SK-N-SH treated with all-trans-retinoic acid at 6 μM for 48 hours (cell line): Measurements from ENCODE around the gene SIM1.

Experiments
- ARNTL ChIP-seq: fragments of 450-650 bp; formaldehyde crosslinking; IDR thresholded peaks from 2 replicates; pipeline ENCODE4 v1.5.0; 2020; ENCODE audit warnings: low read depth, mild to moderate bottlenecking, moderate library complexity, borderline replicate concordance
- BACH2 ChIP-seq: fragments of 250-450 bp; sonication (Bioruptor Pico); IDR thresholded peaks from 2 replicates; pipeline ENCODE4 v1.9.0; 2021; ENCODE audit warnings: mild to moderate bottlenecking, borderline replicate concordance
- CREB5 ChIP-seq: fragments of 250-450 bp; sonication (Bioruptor Pico); IDR thresholded peaks from 2 replicates; pipeline ENCODE4 v1.5.1; 2020; ENCODE audit warnings: low read depth, mild to moderate bottlenecking, moderate library complexity
- CSDC2 ChIP-seq: fragments of 250-450 bp; sonication (Bioruptor Pico); IDR thresholded peaks from 2 replicates; pipeline ENCODE4 v1.5.0; 2020; ENCODE audit warnings: mild to moderate bottlenecking, moderate library complexity
- ISL1 ChIP-seq: fragments of 250-450 bp; sonication (Bioruptor Pico); IDR thresholded peaks from 2 replicates; pipeline ENCODE4 v2.1.2; 2022; ENCODE audit warnings: mild to moderate bottlenecking, moderate library complexity
- OSR1 ChIP-seq: fragments of 250-450 bp; sonication (Bioruptor Pico); IDR thresholded peaks from 2 replicates; pipeline ENCODE4 v1.8.0; 2022; ENCODE audit warnings: moderate library complexity, mild to moderate bottlenecking, inconsistent platforms
- TOX ChIP-seq: fragments of 250-450 bp; sonication (Bioruptor Pico); IDR thresholded peaks from 2 replicates; pipeline ENCODE4 v1.8.0; 2021; ENCODE audit warnings: mild to moderate bottlenecking, moderate library complexity, borderline replicate concordance
- ZC3H10 ChIP-seq: fragments of 250-450 bp; sonication (Bioruptor Pico); IDR thresholded peaks from 2 replicates; pipeline ENCODE4 v1.5.1; 2021; ENCODE audit warnings: mild to moderate bottlenecking, moderate library complexity
- ZFP3 ChIP-seq: fragments of 250-450 bp; sonication (Bioruptor Pico); IDR thresholded peaks from 2 replicates; pipeline ENCODE4 v1.5.0; 2020; ENCODE audit warnings: mild to moderate bottlenecking, moderate library complexity
- ZNF565 ChIP-seq: fragments of 450-650 bp; formaldehyde crosslinking; conservative IDR thresholded peaks from 2 replicates; pipeline ENCODE4 v1.5.0; 2020; ENCODE audit warnings: low read depth, mild to moderate bottlenecking, moderate library complexity
- TF ChIP-seq, protein P1 (sequence below): fragments of 250-450 bp; sonication (Bioruptor Pico); IDR thresholded peaks from 2 replicates; pipeline ENCODE4 v1.5.1; 2021; ENCODE audit warnings: mild to moderate bottlenecking, moderate library complexity
- TF ChIP-seq, protein P2 (sequence below): fragments of 250-450 bp; sonication (Bioruptor Pico); IDR thresholded peaks from 2 replicates; pipeline ENCODE4 v1.8.0; 2020; ENCODE audit warnings: mild to moderate bottlenecking, moderate library complexity, borderline replicate concordance

DNA sequence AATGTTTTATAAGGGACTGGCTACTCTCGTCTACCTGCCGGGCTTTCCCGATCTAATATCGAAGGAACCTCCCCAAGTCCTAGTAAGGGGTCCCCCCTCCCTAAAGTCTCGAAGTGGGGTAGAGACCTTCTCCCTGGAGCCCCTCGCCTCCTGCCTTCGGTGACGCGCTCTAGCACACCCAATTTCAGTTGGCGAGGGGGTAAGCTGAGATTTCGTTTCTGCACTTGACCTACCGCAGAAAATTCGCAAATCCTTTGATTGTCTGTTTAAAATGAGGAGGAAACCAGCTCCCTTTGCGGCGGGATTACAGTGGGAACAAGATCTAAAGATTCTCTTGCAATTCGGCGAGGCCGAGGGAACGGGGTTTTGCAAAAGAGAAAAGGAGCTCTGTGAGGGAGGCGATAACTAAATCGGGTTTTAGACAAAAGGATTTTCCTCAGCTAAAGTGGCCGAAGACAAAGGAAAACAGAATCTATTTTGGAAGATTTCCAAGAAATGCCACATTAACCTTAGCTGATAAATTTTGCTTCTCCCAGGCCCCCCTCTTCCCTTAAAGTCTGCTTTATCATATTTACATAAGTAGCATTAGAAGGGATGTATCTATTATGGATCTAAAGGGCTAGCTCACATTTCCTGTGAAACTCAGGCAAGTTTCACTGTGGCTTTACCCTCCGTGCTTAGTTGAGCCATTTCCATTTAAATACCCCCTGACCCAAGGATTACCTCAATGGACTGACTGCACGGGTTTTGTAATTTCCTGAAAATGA is 8.4 kb downstream of the SIM1 start:
- TF ChIP-seq ZNF565 (CRISPR knock-in tag) (no peak), CSDC2 (no peak), ZC3H10 (CRISPR knock-in tag) (no peak), CREB5 (CRISPR knock-in tag) (no peak), OSR1 (CRISPR knock-in tag) (no peak), TOX (CRISPR knock-in tag) (no peak), BACH2 (no peak), ZFP3 (CRISPR knock-in tag) (no peak), ISL1 (no peak), ARNTL (CRISPR knock-in tag) (no peak)
- TF ChIP-seq, protein P1, sequence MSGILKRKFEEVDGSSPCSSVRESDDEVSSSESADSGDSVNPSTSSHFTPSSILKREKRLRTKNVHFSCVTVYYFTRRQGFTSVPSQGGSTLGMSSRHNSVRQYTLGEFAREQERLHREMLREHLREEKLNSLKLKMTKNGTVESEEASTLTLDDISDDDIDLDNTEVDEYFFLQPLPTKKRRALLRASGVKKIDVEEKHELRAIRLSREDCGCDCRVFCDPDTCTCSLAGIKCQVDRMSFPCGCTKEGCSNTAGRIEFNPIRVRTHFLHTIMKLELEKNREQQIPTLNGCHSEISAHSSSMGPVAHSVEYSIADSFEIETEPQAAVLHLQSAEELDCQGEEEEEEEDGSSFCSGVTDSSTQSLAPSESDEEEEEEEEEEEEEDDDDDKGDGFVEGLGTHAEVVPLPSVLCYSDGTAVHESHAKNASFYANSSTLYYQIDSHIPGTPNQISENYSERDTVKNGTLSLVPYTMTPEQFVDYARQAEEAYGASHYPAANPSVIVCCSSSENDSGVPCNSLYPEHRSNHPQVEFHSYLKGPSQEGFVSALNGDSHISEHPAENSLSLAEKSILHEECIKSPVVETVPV (CRISPR knock-in tag) = no peak
- TF ChIP-seq, protein P2, sequence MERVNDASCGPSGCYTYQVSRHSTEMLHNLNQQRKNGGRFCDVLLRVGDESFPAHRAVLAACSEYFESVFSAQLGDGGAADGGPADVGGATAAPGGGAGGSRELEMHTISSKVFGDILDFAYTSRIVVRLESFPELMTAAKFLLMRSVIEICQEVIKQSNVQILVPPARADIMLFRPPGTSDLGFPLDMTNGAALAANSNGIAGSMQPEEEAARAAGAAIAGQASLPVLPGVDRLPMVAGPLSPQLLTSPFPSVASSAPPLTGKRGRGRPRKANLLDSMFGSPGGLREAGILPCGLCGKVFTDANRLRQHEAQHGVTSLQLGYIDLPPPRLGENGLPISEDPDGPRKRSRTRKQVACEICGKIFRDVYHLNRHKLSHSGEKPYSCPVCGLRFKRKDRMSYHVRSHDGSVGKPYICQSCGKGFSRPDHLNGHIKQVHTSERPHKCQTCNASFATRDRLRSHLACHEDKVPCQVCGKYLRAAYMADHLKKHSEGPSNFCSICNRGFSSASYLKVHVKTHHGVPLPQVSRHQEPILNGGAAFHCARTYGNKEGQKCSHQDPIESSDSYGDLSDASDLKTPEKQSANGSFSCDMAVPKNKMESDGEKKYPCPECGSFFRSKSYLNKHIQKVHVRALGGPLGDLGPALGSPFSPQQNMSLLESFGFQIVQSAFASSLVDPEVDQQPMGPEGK = no peak
